Stimulated activated CD8-positive, alpha-beta memory T cell treated with anti-CD3 and anti-CD28 coated beads, Interleukin-7, amount 100 ng/mL, for 24 hours (primary cell): ENCODE results near the gene FBXO3.

Experiments
- DNase-seq: peaks from one replicate; pipeline ENCODE4 v3.0.0-alpha.2; 2020; ENCODE audit warnings: low read depth

The FBXO3 gene

DNA sequence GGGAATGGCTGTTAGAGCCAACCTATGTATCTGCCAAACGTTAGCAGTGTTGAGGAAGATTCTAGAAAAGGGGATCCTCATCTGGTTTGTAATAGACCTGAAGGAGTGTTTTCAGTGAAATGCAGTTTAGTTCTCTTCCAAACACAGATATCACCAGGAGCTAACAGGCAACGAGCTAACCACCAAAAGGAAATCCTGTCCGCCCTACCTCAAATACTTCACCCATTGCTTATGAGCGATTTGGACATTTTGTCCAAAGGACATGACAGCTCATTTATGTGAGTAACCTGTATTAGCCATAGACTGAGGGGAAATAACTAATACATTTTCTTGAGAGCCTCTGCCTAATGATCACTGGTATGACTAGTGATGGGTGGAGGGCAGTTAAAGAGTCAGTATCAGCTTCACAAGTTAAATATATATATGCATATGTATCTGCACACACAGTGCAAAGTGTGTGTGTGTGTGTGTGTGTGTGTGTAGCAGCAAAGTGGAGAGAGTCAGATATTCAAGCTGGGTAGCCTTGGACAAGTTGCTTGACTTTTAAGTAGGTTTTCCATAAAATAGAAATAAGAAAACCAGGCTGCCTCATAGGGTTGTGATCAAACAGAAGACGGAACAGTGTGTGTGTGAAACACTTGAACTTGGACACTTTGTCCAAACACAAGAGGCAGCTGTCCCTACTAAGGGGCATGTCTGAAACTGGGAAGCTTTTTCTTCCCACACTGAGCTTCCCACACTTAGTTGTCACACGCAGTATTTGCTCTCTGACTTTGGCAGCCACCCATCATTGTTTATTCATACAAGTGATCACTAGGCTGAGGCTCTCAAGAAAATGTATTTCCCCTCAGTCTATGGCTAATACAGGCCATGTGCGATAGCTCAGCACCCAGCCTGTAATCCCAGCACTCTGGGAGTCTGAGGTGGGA is 72.8 kb downstream of the FBXO3 start:
- no peak for DNase-seq

DNA sequence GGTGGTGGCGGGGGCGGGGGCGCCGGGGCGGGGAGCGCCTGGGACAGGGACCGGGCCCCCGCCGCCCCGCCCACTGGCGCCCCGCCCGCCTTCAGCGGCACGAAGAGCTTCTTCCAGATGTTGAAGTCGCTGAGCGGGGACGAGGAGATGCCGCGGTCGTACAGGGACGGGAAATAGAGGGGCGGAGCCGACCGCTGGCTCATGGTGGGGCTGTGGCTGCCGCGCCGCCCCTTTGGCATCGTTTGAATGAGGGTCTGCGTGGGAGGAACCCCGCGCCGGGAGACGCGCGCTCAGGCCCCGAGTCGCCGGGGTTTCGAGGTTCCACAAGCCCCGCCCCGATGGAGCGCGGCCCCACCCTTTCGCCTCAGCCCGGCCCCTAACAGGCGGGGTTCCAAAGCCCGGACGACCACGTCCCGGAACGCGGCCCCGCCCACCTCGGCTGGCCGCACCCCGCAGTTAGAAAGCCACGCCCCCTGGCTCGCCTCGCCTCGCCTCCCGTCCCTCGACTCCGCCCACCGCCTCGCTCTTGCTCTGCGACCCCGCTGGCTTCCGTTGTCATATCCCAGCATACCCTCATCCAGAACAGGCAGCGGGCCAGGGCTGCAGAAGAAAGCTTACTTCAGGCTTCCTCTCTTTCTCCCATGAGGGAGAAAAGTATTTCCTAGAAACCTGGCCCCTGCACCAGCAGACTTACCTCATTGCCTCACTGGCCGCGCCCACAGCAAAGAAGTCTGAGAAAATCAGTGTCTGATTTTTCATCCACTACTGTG is 73.6 kb downstream of the FBXO3 start, which contains the start of gene C11orf91:
TSS of gene C11orf91 (minus strand) at position 325 of the 770 bp plus-strand sequence. CDS start at position 239, 86 bp downstream.
- peak; percentile 91 for DNase-seq

DNA sequence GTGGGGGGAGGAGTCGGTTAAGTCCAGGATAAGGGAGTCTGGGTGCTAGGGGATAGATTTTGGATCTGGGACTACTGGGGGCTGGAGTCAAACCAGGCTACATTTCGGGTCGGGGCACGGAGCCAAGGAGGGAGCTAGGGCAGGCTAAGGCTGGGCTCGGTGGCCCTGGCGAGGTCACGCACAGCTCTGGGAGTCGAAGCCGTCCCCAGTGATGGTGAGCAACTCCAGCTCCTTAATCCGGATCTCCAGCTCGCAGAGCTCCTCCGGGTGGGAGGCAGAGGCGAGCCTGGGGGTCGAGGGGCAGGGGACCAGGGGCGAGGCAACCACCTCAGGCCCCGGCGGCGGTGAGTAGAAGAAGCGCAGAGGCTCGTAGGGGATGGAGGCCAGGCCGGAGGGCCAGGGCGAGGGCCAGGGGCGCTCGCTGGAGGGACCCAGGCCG is 74.2 kb downstream of the FBXO3 start:
- DNase-seq = no peak

DNA sequence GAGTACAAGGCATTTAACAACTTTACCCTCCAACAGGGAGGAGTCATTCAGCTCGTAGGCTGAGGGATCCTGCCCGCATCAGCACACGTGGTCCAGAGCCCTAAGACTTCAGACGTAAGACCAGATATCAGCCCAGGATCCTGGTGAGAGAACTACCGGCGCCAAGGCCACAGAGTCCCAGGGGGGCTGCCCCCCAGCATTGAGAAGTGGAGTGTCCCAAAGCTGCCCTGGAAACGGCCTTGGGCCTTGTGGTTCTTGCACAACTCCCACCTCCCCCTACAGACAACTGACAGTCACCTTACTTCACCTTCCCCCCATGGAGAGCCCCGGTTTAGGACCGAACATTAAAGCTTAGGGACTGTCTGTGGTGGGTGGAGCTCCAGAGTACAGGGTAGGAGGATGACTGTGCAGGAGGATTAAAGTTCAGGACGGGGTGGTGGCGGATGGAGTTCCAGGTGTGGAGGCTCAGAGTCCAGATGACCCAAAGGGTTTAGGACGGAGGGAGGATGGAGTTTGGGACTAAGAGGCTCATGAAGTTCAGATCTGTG is 74.7 kb downstream of the FBXO3 start:
- no peak for DNase-seq

DNA sequence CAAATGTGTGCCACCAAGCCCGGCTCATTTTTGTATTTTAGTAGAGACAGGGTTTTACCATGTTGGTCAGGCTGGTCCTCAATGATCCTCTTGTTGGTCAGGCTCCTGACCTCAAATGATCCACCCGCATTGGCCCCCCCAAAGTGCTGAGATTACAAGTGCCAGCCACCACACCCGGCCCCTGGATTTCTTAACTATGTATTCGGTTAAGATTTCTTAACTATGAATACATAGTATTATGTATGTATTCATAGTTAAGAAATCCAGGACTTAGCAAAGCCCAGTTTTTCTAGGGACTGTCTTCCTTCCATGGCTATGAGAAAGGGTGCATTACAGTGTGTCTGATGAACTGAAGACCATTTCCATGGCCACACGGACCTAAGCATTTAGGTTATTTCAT is 75.4 kb downstream of the FBXO3 start:
- DNase-seq = no peak

DNA sequence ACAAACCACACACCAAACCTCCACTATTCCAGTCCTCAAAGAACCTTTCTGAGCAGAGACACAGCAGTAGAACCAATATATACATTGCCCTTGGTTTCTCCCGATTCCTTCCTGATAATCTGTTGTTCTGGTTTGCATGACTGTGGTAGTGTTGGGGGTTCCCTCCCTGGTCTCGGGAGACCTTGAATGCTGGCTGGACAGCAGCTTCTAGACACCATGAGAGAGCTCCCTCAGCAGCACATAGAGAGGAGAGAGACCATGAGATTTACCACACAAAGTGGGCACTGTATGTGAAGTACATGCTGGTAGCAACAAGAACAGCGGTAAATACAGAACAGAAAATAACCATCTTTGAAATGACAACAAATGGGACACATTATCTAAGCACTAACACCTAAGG is 76.3 kb downstream of the FBXO3 start:
- no peak for DNase-seq

DNA sequence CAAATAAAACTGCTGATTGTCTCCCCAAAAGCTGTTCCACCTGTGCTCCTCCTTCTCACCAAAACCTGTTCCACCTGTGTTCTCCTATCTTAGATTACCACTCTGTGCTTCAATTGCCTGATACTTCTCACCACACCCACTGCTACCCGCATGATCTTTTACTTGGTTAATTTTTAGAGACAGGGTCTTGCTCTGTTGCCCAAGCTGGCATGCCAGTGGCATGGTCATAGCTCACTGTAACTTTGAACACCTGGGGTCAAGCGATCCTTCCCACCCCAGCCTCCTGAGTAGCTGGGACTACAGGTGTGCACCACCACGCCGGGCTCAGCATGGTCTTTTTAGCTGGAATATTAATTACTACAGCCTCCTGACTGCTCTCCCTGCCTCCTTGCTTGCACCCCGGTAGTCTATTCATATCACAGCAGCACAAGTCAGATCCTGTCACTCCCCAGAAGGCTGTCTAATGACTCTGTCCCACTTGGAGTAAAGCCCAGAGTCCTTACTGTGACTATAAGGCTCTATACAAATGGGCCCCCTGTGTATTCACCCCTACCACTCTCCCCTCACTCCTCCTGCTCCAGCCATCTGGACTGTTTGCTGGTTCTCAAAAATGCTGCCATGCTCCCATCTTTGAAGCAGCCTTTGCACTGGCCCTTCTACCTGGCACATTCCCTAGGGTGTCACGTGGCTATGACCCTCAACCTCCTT is 77.2 kb downstream of the FBXO3 start:
- DNase-seq = no peak

DNA sequence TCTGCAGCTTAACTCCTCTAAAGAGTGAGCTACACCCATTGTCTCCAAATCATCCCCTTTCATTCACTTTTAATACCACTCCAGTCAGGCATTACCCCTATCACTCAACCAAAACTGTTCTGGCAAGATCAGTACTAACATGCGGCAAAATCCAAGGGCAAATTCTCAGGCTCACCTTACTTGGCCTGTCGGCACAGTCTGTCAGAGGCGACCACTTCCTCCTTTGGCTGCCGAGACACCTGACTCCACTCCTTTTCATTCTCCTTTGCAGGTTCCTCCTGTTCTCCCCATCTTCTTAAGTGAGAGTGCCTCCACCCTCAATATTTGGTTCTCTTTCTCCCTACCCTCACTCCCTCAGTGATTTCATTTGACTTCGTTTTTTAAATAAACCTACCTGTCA is 77.9 kb downstream of the FBXO3 start:
- no peak for DNase-seq

DNA sequence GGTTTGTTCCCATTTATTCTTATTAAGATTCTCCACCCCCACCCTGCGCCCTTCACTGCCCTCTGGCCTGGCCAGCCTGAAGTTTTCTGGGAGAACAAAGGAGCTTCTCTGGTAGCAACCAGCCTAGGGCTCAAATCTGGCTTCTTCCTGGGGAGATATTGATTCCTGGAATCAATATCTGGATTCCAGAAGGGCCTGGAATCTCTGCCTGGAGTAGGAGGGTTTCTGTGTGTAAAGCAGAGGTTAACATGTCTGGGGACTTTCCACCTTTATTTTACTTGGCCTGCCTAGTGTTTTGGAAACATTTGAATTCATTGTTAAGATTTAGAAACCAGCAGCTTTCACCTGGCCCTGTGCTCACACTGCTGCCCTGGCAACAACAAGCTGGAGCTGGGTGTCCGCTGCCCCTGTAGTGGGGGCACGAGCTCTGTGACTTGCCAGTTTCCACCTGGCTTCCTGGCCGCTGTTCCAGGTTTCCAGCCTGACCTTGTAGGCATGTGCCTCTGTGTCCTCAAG is 79.2 kb downstream of the FBXO3 start:
- no peak for DNase-seq

DNA sequence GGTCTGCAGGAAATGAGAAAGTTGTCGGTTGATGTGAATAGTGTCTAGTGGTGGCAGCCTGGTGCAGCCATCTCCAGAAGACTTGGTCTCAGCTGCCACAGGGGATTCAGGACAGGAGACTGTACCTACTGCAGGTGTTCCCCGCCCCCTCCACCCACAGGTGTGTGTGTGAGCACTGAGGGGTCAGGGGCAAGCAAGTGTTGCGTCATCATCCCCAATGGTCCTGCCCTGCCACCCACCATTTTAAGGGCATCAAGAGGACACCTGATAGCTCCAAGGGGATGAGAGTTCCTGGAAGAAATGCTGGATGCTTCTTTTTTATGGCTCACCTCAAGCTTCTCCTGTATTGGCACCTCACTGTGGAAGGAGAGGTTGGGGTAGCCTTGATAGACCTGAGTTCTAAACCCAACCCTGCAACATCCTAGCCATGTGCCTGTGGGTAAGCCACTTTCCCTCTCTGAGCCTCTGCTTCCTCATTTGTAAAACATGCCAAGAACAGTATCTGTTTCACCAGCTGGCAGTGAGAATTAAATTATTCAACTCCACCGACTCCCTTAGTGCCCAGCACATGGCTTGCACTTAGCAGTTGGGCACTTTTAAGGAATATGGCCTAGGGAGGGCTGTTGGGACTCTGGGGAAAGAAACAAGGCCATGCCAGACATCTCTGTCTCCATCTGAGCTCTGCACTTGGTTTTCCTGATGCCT is 79.8 kb downstream of the FBXO3 start:
- DNase-seq = no peak

DNA sequence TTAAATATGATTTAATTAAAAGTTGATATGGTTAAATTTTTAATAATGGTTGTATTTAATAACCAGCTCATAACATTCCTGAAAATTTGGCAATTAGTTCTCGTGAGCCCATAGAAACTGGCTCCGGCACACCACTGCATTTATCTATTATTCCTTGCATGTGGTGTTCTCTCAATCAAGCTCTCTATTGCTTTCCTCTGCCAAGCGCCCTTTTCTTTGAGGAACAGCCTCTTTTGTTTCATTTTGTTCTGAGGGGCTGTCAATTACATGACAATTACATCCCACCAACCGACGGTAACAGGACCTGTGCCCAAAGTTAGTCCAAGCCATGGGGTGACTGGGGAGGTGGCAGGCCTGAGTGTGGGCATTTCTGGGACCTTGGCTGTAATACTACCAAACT is 81.8 kb downstream of the FBXO3 start:
- DNase-seq = no peak

DNA sequence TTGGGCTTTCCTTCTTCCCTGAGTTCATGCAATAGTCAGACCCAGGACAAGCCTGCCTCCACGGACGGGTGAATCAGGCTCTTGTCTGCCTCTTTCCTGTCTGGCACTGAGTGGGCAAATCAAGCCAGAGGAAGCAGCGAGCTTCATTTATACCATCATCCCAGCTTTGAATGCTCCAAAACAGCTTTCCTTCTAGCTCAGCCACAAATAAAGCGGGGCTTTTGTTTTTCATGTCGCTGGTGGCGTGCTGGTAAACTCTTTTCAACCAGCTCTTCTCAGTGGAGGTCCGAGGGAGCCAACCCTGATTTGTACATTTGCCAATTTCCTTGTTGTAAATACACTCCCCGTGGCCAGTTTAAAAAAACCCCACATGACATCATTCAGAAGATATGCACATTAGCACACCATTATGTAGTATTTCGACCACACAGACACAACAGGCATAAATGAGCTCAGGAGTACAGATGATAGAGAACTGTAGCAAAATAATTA is 82.3 kb downstream of the FBXO3 start:
- DNase-seq = no peak

DNA sequence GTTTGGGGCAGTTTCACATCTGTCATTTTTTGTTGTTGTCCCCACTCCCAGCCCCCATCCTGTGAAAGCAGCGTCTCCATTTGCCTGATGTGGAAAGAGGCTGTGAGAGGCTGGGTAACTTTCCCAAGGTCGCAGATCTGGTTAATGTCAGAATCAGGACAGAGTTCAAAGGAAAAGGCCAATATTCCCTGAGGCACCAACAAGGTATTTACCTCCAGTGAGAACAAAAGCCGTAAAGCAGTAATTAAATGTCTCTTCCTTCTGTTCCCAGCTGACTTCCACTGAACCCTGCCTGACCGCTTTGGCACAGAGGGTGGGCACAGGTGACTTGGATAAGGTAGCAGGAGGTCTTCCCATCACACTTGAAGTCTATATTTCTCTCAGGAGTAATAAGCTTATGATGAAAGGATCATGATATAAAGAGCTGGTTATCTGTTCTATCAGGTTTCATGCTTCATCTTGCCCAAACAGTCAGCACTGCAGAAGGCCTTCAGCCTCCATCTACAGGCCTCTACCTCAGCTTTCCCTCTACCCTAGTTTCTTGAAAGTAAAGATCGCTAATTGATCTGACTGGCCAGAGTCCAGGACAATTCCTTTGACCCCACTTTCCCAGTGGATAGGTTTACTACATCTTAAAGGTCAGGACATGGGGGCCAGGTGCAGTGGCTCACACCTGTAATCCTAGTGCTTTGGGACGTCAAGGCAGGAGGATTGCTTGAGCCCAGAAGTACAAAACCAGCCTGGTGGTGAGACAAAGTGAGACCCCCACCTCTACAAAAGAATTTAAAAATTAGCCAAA is 83.1 kb downstream of the FBXO3 start:
- DNase-seq = no peak
